PC-3 (cell line): ENCODE results near the gene OR5B17. TPM values are rescaled to one million over a fixed set of nuclear protein-coding genes. Genes with fewer than 3 reads are reported as not detected.

Experiments used
- ATAC-seq: fragments of 200-7000 bp; cut with Tn5 transposase; 2 replicates; pipeline ENCODE4 v1.9.1; 2020; ENCODE audit warnings: mild to moderate bottlenecking, moderate library complexity
- BruUV-seq: library from RNA; stranded (reverse); fragments of 400-500 nt; replicated peaks from 2 replicates; lab custom pipeline; 2021; lab: Mats Ljungman, UMichigan
- CTCF ChIA-PET: fragments of 300-600 bp; sonication (Branson Sonifier 250); formaldehyde crosslinking; loops from one replicate; lab custom pipeline; 2022; ENCODE audit warnings: antibody characterized with exemption; lab: Charles Lee
- POLR2A ChIA-PET: fragments of 300-600 bp; sonication (Branson Sonifier 250); formaldehyde crosslinking; loops from one replicate; lab custom pipeline; 2022; ENCODE audit warnings: antibody characterized with exemption; ENCODE audit not compliant: unreplicated experiment; lab: Charles Lee
- DNase-seq: peaks from one replicate; pipeline ENCODE4 v3.0.0-alpha.2; 2015
- H2AFZ ChIP-seq: fragments of 300-600 bp; sonication (generic); 2 replicates; pipeline ENCODE4 v1.6.0; 2016; ENCODE audit warnings: antibody characterized with exemption, low read length
- H3F3A ChIP-seq: fragments of 300-600 bp; sonication (generic); one replicate; pipeline ENCODE4 v1.6.0; 2017; ENCODE audit warnings: antibody characterized with exemption, low read length, control low read depth, mild to moderate bottlenecking; ENCODE audit not compliant: unreplicated experiment
- H3K27ac ChIP-seq: fragments of 300-600 bp; sonication (generic); 2 replicates; pipeline ENCODE4 v1.5.1; 2016; ENCODE audit warnings: mild to moderate bottlenecking, low read length
- H3K27me3 ChIP-seq: fragments of 300-600 bp; sonication (generic); 2 replicates; pipeline ENCODE4 v1.6.1; 2016; ENCODE audit warnings: low read length, mixed read lengths
- H3K36me3 ChIP-seq: fragments of 300-600 bp; sonication (generic); 2 replicates; pipeline ENCODE4 v1.6.1; 2016; ENCODE audit warnings: low read depth, mixed run types, low read length, mixed read lengths
- H3K4me1 ChIP-seq: fragments of 300-600 bp; sonication (generic); 2 replicates; pipeline ENCODE4 v1.5.1; 2016; ENCODE audit warnings: low read length; ENCODE audit not compliant: insufficient read depth
- H3K4me2 ChIP-seq: fragments of 300-600 bp; sonication (generic); 2 replicates; pipeline ENCODE4 v1.6.0; 2016; ENCODE audit warnings: low read length
- H3K4me3 ChIP-seq: fragments of 300-600 bp; sonication (generic); 2 replicates; pipeline ENCODE4 v1.5.1; 2016; ENCODE audit warnings: mild to moderate bottlenecking, low read length, mixed read lengths
- H3K79me2 ChIP-seq: fragments of 300-600 bp; sonication (generic); 2 replicates; pipeline ENCODE4 v1.6.1; 2017; ENCODE audit warnings: low read length, mixed read lengths
- H3K9ac ChIP-seq: fragments of 300-600 bp; sonication (generic); 2 replicates; pipeline ENCODE4 v1.6.0; 2016; ENCODE audit warnings: mild to moderate bottlenecking, low read length
- H3K9me2 ChIP-seq: fragments of 300-600 bp; sonication (generic); replicated peaks from 2 replicates; pipeline ENCODE4 v1.6.1; 2016; ENCODE audit warnings: mixed run types, low read length, mixed read lengths
- H3K9me3 ChIP-seq: fragments of 300-600 bp; sonication (generic); 2 replicates; pipeline ENCODE4 v1.6.1; 2016; ENCODE audit warnings: low read length, mixed read lengths
- H4K20me1 ChIP-seq: fragments of 300-600 bp; sonication (generic); 2 replicates; pipeline ENCODE4 v1.6.1; 2016; ENCODE audit warnings: low read length, mixed read lengths
- EZH2 ChIP-seq: fragments of 300-600 bp; sonication (generic); IDR thresholded peaks from one replicate; pipeline ENCODE4 v1.6.1; 2017; ENCODE audit warnings: antibody characterized with exemption, mild to moderate bottlenecking, low read length; ENCODE audit not compliant: unreplicated experiment
- EZH2phosphoT487 ChIP-seq: fragments of 300-600 bp; sonication (generic); IDR thresholded peaks from 2 replicates; pipeline ENCODE4 v1.6.1; 2018; ENCODE audit warnings: mild to moderate bottlenecking, antibody characterized with exemption, low read length, borderline replicate concordance
- intact Hi-C: fragments of 100-400 bp; cut with micrococcal nuclease; formaldehyde crosslinking; loops from 2 replicates; pipeline ENCODE4 v1.9.0; 2023
- total RNA-seq: library from RNA; depleted of rRNA; stranded (reverse); fragments of >200 nt; gene quantifications from 2 replicates; pipeline ENCODE4 v1.2.3, GENCODE V29; 2014
- TF ChIP-seq, protein P1 (sequence below): fragments of 300-600 bp; sonication (generic); conservative IDR thresholded peaks from 2 replicates; pipeline ENCODE4 v1.5.1; 2017; ENCODE audit warnings: antibody characterized with exemption, low read depth, mild to moderate bottlenecking, low read length

Gene OR5B17
- total RNA-seq, 1 experiment from 2014 or later = not detected

DNA sequence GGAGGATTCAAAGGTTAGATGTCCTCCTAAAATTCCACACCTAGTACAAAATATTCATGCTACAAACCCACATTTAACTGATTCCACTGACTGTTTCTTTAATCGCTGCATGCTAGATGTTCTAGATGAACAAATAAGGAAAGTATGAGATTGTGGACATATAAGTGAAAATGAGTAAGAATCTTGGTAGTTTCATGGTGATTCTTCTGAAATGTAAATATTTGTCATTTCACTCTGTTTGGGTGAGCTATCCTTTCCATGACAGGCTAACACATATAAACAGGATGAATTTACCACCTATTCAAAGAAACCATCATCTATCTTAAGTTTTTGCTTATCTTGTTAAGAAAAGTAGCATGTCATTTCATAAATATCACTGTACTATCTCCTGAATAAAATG is 33.0 kb upstream of the OR5B17 start:
- Histone ChIP-seq H3K9me2 (no peaks in the 10 kb centered on the region), H3K36me3 (peaks cover 5% of the 10 kb centered on the region; the same call in 1 of the 2 replicates)
- CTCF ChIA-PET = interaction anchor here (1.0 kb wide), 1 partner anchor 591 kb away, joined by 3 read pairs; no protein-coding TSS in a partner anchor

DNA sequence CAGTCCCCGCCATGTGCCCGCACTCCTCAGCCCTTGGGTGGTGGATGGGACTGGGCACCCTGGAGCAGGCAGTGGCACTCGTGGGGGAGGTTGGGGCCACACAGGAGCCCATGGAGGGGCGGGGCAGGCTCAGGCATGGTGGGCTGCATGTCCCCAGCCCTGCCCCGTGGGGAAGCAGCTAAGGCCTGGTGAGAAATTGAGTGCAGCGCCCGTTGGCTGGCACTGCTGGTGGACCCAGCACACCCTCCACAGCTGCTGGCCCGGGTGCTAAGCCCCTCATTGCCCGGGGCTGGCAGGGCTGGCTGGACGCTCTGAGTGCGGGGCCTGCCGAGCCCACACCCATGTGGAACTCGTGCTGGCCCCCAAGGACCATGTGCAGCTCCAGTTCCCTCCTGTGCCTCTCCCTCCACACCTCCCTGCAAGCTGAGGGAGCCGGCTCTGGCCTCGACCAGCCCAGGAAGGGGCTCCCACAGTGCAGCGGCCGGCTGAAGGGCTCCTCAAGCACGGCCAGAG is 31.7 kb upstream of the OR5B17 start:
- Histone ChIP-seq H3K27me3 (no peaks in the 10 kb centered on the region), H3F3A (peaks cover 27% of the 10 kb centered on the region), H3K4me2 (no peak overlapping the region), H4K20me1 (no peaks in the 10 kb centered on the region), H3K4me3 (no peak overlapping the region), H3K27ac (peak overlapping the region; percentile 89), H2AFZ (no peak overlapping the region), H3K9me2 (no peaks in the 10 kb centered on the region), H3K79me2 (no peaks in the 10 kb centered on the region), H3K9ac (no peak overlapping the region), H3K9me3 (no peaks in the 10 kb centered on the region; the same call in 1 of the 2 replicates), H3K4me1 (peaks cover 48% of the 10 kb centered on the region), H3K36me3 (peaks cover 5% of the 10 kb centered on the region; the same call in 1 of the 2 replicates)
- DNase-seq (no peak), ATAC-seq (no peak)
- intact Hi-C loops = loop anchor here (5.0 kb wide), 3 partner anchors 103 to 628 kb away; partner anchors contain the start of genes CTNND1, LPXN and ZFP91
- BruUV-seq = no TSS peak
- CTCF ChIA-PET = no interaction called here
- POLR2A ChIA-PET = no interaction called here
- TF ChIP-seq, protein P1, sequence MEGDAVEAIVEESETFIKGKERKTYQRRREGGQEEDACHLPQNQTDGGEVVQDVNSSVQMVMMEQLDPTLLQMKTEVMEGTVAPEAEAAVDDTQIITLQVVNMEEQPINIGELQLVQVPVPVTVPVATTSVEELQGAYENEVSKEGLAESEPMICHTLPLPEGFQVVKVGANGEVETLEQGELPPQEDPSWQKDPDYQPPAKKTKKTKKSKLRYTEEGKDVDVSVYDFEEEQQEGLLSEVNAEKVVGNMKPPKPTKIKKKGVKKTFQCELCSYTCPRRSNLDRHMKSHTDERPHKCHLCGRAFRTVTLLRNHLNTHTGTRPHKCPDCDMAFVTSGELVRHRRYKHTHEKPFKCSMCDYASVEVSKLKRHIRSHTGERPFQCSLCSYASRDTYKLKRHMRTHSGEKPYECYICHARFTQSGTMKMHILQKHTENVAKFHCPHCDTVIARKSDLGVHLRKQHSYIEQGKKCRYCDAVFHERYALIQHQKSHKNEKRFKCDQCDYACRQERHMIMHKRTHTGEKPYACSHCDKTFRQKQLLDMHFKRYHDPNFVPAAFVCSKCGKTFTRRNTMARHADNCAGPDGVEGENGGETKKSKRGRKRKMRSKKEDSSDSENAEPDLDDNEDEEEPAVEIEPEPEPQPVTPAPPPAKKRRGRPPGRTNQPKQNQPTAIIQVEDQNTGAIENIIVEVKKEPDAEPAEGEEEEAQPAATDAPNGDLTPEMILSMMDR = no peak
- TF ChIP-seq EZH2phosphoT487 = no peak
- no peak for TF ChIP-seq EZH2

More for the DNA sequence above, 33.0 kb upstream of the OR5B17 start:
- Histone ChIP-seq H2AFZ (no peak overlapping the region), H3K9me3 (no peaks in the 10 kb centered on the region; the same call in 1 of the 2 replicates), H3K79me2 (no peaks in the 10 kb centered on the region), H4K20me1 (no peaks in the 10 kb centered on the region), H3K4me1 (peaks cover 55% of the 10 kb centered on the region), H3K27ac (peak overlapping the region; percentile 89), H3K9ac (peak overlapping the region; percentile 60), H3K4me3 (peak overlapping the region; percentile 38; the same call in 1 of the 2 replicates), H3F3A (peaks cover 27% of the 10 kb centered on the region), H3K4me2 (peak overlapping the region; percentile 73), H3K27me3 (no peaks in the 10 kb centered on the region)
- BruUV-seq = no TSS peak
- POLR2A ChIA-PET = interaction anchor here (0.6 to 1.1 kb wide), 2 partner anchors 57 to 76 kb away, joined by 3 to 5 read pairs; no protein-coding TSS in a partner anchor
- intact Hi-C loops = loop anchor here (5.0 kb wide), 3 partner anchors 105 to 630 kb away; partner anchors contain the start of genes CTNND1, LPXN and ZFP91
- ATAC-seq (peak; percentile 59), DNase-seq (peak; percentile 93)
- TF ChIP-seq EZH2phosphoT487 (no peak), EZH2 (no peak)
- TF ChIP-seq, protein P1 = no peak

DNA sequence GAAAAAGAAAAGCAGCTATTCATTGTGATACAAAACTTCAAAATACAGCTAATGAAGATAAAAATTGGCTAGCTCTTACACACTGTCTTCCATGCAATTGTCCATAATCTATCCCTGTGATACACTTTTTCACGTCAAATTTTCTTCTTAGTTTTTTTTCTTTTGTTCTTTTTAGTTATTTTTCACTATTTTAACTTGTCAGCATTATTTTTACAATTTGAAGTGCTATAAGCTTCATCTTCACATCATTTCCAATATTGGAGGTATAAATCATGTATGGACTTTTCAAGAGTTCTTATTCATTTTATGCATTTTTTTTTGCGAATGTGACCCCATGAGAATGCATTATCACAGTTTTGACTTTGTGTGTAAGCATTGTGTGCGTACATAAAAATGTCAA is 4.1 kb downstream of the OR5B17 start:
- no peak overlapping the region for H3K4me3 ChIP-seq
- H3F3A ChIP-seq = no peaks in the 10 kb centered on the region
- no peak for TF ChIP-seq EZH2phosphoT487
- TF ChIP-seq, protein P1 = no peak
- no peak for TF ChIP-seq EZH2
- H3K9ac ChIP-seq = no peak overlapping the region
- H4K20me1 ChIP-seq = no peaks in the 10 kb centered on the region
- BruUV-seq = no TSS peak
- no peaks in the 10 kb centered on the region for H3K27me3 ChIP-seq
- H3K36me3 ChIP-seq = no peaks in the 10 kb centered on the region
- DNase-seq (no peak), ATAC-seq (no peak)
- H3K9me2 ChIP-seq = no peaks in the 10 kb centered on the region
- H3K9me3 ChIP-seq = no peaks in the 10 kb centered on the region
- intact Hi-C loops = no loop called here
- CTCF ChIA-PET = no interaction called here
- POLR2A ChIA-PET = no interaction called here
- H3K27ac ChIP-seq = no peak overlapping the region
- H2AFZ ChIP-seq = no peak overlapping the region
- no peaks in the 10 kb centered on the region for H3K4me1 ChIP-seq
- H3K79me2 ChIP-seq = no peaks in the 10 kb centered on the region
- H3K4me2 ChIP-seq = no peak overlapping the region
